GM10248 (cell line): Measurements from ENCODE around the gene FUT3.
A peak's percentile ranks its signal among the peaks of the same experiment; 100 is the strongest.
"Not testable (repeated sequence)": the region's sequence is repeated elsewhere in the genome, so short reads cannot be mapped to it uniquely, and the experiment has no call there.

Experiments
- CTCF ChIA-PET: fragments of 300-600 bp; sonication (Branson Sonifier 250); formaldehyde crosslinking; extraction: SDS; loops from one replicate; lab custom pipeline; 2021; ENCODE audit warnings: antibody characterized with exemption; lab: Yijun Ruan, JAX
- POLR2A ChIA-PET: fragments of 350-650 bp; sonication (Branson Sonifier 250); formaldehyde crosslinking; extraction: SDS; loops from one replicate; lab custom pipeline; 2020; ENCODE audit warnings: antibody characterized with exemption; lab: Yijun Ruan, JAX
- DNase-seq: peaks from one replicate; pipeline ENCODE4 v3.0.0; 2012; ENCODE audit errors: extremely low spot score
- TF ChIP-seq, protein P1 (sequence below): IDR thresholded peaks from 2 replicates; pipeline ENCODE4 v1.5.1; 2012; ENCODE audit warnings: mild to moderate bottlenecking, low read depth; ENCODE audit errors: extremely low read depth, missing control alignments, control extremely low read depth

FUT3 gene

DNA sequence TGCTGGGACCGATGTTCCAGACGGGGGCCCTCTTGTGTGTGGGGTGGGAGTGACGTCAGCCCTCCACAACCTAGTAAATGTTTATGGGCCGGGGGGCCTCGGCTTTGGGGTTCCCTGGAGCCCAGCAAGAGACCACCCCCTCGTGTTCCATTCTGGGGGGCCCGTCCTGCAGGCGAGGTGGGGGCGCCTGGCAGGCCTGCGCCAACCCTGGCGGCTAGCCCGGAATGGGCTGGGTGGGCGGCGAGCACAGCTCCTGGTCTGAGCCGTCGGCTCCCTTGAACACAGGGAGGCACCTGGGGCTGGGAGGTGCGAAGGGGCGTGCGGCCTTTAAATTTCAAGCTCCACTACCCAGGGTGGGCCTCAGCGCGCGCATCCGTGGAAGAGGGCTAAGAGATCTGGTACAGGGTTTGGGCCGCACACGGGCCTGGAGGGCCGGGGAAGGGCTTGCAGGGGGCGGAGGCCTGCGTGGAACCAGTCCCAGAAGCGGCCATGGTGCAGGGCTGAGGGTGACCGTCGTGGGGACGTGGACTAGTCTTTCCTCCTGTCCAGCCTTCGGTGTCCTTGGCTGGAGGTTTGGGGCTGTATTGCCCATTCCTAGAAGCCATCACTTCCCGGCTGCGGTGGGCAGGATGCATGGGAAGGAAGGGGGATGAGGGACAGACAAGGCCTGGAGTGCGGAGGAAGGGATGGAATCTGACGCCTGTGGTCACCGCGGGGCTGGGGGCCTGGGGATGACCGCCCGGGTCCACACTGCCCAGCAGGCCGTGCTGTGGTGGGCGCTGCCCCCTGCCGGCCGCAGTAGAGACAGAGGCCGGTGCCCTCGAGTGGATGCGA is 40.9 kb upstream of the FUT3 start:
- DNase-seq: no peak
- POLR2A ChIA-PET: no interaction called here
- CTCF ChIA-PET: interaction anchor here (1.5 to 2.9 kb wide), 3 partner anchors 8 to 88 kb away, joined by 4 to 24 read pairs (median 10); partner anchors contain the start of genes NDUFA11 and NRTN
- TF ChIP-seq, protein P1, sequence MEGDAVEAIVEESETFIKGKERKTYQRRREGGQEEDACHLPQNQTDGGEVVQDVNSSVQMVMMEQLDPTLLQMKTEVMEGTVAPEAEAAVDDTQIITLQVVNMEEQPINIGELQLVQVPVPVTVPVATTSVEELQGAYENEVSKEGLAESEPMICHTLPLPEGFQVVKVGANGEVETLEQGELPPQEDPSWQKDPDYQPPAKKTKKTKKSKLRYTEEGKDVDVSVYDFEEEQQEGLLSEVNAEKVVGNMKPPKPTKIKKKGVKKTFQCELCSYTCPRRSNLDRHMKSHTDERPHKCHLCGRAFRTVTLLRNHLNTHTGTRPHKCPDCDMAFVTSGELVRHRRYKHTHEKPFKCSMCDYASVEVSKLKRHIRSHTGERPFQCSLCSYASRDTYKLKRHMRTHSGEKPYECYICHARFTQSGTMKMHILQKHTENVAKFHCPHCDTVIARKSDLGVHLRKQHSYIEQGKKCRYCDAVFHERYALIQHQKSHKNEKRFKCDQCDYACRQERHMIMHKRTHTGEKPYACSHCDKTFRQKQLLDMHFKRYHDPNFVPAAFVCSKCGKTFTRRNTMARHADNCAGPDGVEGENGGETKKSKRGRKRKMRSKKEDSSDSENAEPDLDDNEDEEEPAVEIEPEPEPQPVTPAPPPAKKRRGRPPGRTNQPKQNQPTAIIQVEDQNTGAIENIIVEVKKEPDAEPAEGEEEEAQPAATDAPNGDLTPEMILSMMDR: peak; percentile 53

DNA sequence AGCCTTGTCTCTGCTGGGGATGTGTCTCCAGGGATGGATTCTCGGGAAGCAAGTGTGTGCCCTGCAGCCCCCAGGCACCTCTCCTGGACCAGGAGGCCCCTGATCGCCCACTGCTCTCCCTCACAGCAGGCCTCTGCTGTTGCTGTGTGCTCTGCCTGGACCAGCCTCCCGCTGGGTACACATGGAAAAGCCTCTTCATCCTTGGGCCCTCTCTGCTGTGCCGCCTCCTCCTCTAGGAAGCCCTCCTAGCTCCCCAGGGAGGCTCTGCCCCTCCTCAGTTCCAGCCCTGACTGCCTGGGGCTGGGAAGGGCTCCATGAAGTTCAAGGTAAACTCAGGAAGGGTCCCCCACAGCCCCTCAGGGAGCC is 40.3 kb upstream of the FUT3 start:
- ChIA-PET POLR2A (no interaction called here), CTCF (interaction anchor here (1.5 to 2.9 kb wide), 4 partner anchors 9 to 131 kb away, joined by 4 to 24 read pairs (median 8); partner anchors contain the start of genes NDUFA11 and NRTN)
- TF ChIP-seq, protein P1: no peak
- DNase-seq: no peak

DNA sequence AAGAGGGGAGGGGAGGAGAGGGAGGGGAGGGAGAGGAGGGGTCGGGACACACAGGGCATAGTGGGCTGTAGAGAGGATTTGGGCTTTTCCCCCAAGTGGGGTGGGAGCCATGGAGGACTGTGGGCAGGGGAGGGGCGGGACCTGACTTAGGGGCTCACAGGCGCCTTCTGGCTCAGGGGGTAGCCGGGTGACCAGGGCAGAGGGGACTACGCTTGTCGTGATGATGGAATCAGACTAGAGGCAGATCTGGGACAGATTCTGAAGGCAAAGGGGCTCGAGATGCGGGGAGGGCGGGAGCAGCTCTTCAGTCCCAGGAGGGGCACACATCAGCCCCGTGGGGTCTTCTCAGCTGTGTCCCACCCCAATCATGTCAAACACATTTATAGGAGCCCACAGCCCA is 38.9 kb upstream of the FUT3 start:
- ChIA-PET POLR2A (no interaction called here), CTCF (interaction anchor here (1.1 to 2.9 kb wide), 4 partner anchors 13 to 132 kb away, joined by 4 to 24 read pairs (median 8); partner anchors contain the start of genes NDUFA11 and NRTN)
- no peak for DNase-seq
- TF ChIP-seq, protein P1: no peak

DNA sequence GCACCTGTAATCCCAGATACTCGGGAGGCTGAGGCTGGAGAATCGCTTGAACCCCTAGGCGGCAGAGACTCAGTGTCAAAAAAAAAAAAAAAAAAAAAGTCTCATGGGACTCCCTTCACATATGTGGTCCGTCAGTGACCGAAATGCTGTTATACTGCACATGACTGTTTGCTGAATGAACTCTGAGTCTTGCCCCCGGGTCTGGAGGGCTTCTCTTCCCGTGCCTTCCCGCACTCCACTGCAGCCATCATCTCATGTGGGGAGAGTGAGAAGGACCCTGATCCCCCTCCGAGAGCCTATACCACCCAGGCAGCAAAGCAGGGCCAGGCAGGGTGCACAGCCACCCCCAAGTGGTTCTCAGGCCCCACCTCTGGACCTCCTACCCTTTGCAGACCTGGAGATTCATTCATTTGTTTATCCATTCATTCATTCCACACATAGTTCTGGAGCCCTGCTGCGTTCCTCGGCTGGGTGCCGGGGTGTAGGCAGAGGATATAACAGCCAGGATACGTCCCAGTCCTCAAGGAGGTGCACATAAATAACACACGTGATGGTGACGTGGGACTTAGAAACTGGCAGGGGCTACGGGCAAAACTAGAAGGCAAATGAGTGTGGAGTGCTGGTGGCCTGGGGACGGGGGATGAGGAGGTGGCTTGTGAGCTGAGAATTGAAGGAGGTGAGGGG is 38.2 kb upstream of the FUT3 start:
- CTCF ChIA-PET: interaction anchor here (1.9 to 2.9 kb wide), 2 partner anchors 86 to 133 kb away, joined by 6 to 24 read pairs; partner anchors contain the start of gene NRTN
- POLR2A ChIA-PET: no interaction called here
- TF ChIP-seq, protein P1: no peak
- no peak for DNase-seq

DNA sequence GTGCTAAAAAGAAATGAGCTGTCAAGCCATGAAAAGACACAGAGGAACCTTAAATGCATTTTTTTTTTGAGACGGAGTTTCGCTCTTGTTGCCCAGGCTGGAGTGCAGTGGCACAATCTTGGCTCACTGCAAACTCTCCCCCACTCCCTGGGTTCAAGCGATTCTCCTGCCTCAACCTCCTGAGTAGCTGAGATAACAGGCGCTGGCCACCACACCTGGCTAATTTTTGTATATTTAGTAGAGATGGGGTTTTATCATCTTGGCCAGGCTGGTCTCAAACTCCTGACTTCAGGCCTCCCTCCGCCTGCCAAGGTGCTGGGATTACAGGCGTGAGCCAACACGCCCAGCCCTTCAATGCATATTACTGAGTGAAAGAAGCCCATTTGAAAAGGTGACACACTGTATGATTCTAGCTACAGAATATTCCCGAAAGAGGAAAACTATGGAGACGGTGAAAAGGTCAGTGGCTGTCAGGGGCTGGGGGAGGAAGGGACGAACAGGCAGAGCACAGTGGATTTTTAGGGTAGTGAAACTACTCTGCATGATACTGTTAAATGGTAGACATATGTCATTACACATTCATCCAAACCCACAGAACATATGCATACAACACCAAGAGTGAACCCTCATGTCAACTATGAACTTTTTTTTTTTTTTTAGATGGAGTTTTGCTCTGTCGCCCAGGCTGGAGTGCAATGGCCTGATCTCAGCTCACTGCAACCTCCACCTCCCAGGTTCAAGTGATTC is 33.0 kb upstream of the FUT3 start:
- POLR2A ChIA-PET, DNase-seq: not testable (repeated sequence)
- CTCF ChIA-PET: interaction anchor here (1.0 to 2.9 kb wide), 3 partner anchors 9 to 80 kb away, joined by 3 to 7 read pairs (median 3); no protein-coding TSS in a partner anchor

DNA sequence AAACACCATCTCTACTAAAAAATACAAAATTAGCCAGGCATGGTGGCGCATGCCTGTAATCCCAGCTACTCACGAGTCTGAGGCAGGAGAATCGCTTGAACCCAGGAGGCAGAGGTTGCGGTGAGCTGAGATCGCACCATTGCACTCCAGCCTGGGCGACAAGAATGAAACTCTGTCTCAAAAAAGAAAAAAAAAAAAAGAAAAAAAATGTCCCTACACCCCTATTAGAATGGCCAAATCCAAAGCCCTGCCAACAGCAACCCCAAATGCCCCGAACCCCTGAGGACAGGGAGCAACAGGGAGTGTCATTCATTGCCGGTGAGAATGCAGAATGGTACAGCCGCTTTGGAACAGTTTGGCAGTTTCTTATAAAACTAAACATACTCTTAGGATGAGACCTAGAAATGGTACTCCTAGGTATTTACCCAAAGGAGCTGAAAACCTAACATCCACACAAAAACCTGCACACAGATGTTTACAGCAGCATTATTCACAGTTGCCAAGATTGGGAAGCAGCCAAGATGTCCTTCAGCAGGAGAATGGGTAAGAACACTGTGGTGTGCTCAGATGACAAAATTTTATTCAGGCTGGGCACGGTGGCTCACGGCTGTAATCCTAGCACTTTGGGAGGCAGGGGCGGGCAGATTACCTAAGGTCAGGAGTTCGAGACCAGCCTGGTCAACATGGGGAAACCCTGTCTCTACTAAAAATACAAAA is 32.1 kb upstream of the FUT3 start:
- POLR2A ChIA-PET: not testable (repeated sequence)
- CTCF ChIA-PET: interaction anchor here (1.0 to 2.9 kb wide), 2 partner anchors 10 to 79 kb away, joined by 3 to 7 read pairs; no protein-coding TSS in a partner anchor

More for the DNA sequence above, 32.1 kb upstream of the FUT3 start:
- DNase-seq: not testable (repeated sequence)
